ENCODE data around the gene CNTN5. TPM values are rescaled to one million over a fixed set of nuclear protein-coding genes. Genes with fewer than 3 reads are reported as not detected.

CNTN5 gene
- total RNA-seq, 2 experiments from 2014 or later = not detected

DNA sequence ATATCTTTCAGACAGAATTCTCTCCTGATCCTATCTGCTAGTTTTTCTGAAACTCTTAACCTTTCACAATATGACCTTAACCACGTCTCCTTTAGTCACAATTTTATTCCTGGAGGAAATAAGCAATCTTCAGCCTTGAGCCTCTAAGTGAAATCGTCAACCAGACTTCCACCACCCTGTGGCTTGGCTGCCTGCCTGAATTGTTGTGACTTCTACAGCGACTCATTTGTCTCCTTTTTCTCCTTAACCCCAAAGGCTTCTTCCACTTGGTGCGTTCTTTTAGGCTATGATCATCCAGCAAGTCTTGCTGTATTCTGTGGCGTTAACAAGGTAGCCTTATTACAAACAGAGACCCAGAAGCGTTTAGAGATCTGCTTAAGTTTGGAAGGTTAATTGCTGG lies 1131.2 kb downstream of the CNTN5 start:
- peaks cover 2% of the 10 kb centered on the region for H3K9me3 Mint-ChIP-seq
- H3K36me3 Mint-ChIP-seq (ENCODE audit: low read depth) = no peaks in the 10 kb centered on the region
- POLR2A ChIA-PET = no interaction called here
- Histone ChIP-seq H3K4me3 (ENCODE audit: low read length) (no peak overlapping the region), H3K4me1 (ENCODE audit: insufficient read depth, low read length) (no peaks in the 10 kb centered on the region), H3K27ac (ENCODE audit: low read depth in 1 of 2, low read length in 2 of 2) (no peak overlapping the region), H3K36me3 (ENCODE audit: insufficient read depth, low read length) (no peaks in the 10 kb centered on the region), H3K9me3 (ENCODE audit: control insufficient read depth in 1 of 2, insufficient read depth in 1 of 2, low read length in 2 of 2) (peaks cover 0 to 5% of the 10 kb centered on the region in 2 experiments), H3K27me3 (ENCODE audit: control insufficient read depth in 1 of 2, insufficient read depth in 2 of 2, low read length in 2 of 2) (no peaks in the 10 kb centered on the region)
- no peaks in the 10 kb centered on the region for H3K4me1 Mint-ChIP-seq (ENCODE audit: low read depth)
- intact Hi-C loops (cut with DNase I, micrococcal nuclease) = no loop called here
- H3K4me3 Mint-ChIP-seq = no peak overlapping the region
- H3K27me3 Mint-ChIP-seq = no peaks in the 10 kb centered on the region
- no peak for TF ChIP-seq CTCF (IDR thresholded peaks at IDR 0.05)
- DNase-seq (no peak), ATAC-seq (ENCODE audit: poor library complexity) (no peak)
- H3K27ac Mint-ChIP-seq = no peak overlapping the region
- CTCF ChIA-PET = no interaction called here

DNA sequence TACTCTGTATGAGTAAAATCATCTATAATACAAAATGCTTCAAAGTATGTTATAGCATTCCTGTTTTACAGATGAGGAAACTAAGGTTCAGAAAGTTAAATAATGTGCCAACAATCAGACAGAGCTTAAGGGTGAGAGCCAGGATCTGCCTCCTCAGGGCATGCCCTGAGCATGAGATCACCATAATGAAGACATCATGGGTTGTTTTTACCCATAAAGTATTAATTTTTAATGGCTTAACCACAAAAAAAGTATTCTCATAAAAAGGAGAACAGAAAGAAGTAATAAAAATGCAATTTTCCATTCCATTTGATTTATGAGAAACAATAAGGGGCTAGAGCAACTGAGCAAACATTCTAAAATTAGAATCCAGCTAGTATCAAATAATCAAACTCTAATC lies 1132.0 kb downstream of the CNTN5 start:
- peaks cover 2% of the 10 kb centered on the region for H3K9me3 Mint-ChIP-seq
- ATAC-seq (ENCODE audit: poor library complexity) (no peak), DNase-seq (no peak)
- ChIA-PET POLR2A (no interaction called here), CTCF (no interaction called here)
- Histone ChIP-seq H3K27ac (ENCODE audit: low read depth in 1 of 2, low read length in 2 of 2) (no peak overlapping the region), H3K36me3 (ENCODE audit: insufficient read depth, low read length) (no peaks in the 10 kb centered on the region), H3K4me3 (ENCODE audit: low read length) (no peak overlapping the region), H3K4me1 (ENCODE audit: insufficient read depth, low read length) (no peaks in the 10 kb centered on the region), H3K27me3 (ENCODE audit: control insufficient read depth in 1 of 2, insufficient read depth in 2 of 2, low read length in 2 of 2) (no peaks in the 10 kb centered on the region), H3K9me3 (ENCODE audit: control insufficient read depth in 1 of 2, insufficient read depth in 1 of 2, low read length in 2 of 2) (peaks cover 0 to 5% of the 10 kb centered on the region in 2 experiments)
- H3K4me1 Mint-ChIP-seq (ENCODE audit: low read depth) = no peaks in the 10 kb centered on the region
- no peak for TF ChIP-seq CTCF (IDR thresholded peaks at IDR 0.05)
- H3K27me3 Mint-ChIP-seq = no peaks in the 10 kb centered on the region
- no peak overlapping the region for H3K27ac Mint-ChIP-seq
- H3K4me3 Mint-ChIP-seq = no peak overlapping the region
- H3K36me3 Mint-ChIP-seq (ENCODE audit: low read depth) = no peaks in the 10 kb centered on the region
- intact Hi-C loops (cut with DNase I, micrococcal nuclease) = no loop called here

- no peak for DNase-seq
- Histone ChIP-seq H3K4me3 (ENCODE audit: low read length) (no peak overlapping the region), H3K27ac (ENCODE audit: low read depth in 1 of 2, low read length in 2 of 2) (no peak overlapping the region), H3K4me1 (ENCODE audit: insufficient read depth, low read length) (no peaks in the 10 kb centered on the region), H3K36me3 (ENCODE audit: insufficient read depth, low read length) (no peaks in the 10 kb centered on the region), H3K27me3 (ENCODE audit: control insufficient read depth in 1 of 2, insufficient read depth in 2 of 2, low read length in 2 of 2) (no peaks in the 10 kb centered on the region), H3K9me3 (ENCODE audit: control insufficient read depth in 1 of 2, insufficient read depth in 1 of 2, low read length in 2 of 2) (peaks cover 0 to 4% of the 10 kb centered on the region in 2 experiments)
- H3K27ac Mint-ChIP-seq = no peak overlapping the region
- TF ChIP-seq CTCF (IDR thresholded peaks at IDR 0.05) = no peak
- no peak overlapping the region for H3K4me3 Mint-ChIP-seq
- peaks cover 10% of the 10 kb centered on the region for H3K9me3 Mint-ChIP-seq
- H3K36me3 Mint-ChIP-seq (ENCODE audit: low read depth) = no peaks in the 10 kb centered on the region
- intact Hi-C loops (cut with DNase I, micrococcal nuclease) = no loop called here
- ChIA-PET CTCF (no interaction called here), POLR2A (no interaction called here)
- no peak for ATAC-seq (ENCODE audit: poor library complexity)
- H3K4me1 Mint-ChIP-seq (ENCODE audit: low read depth) = no peaks in the 10 kb centered on the region
- H3K27me3 Mint-ChIP-seq = no peaks in the 10 kb centered on the region
These were observed 1142.7 kb downstream of the CNTN5 start for GRCh38 chr11:100163471-100163870.

Data from CD4-positive, alpha-beta T cell (primary cell).